Measurements from ENCODE around the gene ZBTB25. TPM values are rescaled to one million over a fixed set of nuclear protein-coding genes. Genes with fewer than 3 reads are reported as not detected.

Gene ZBTB25
- total RNA-seq, 1 experiment from 2014 or later: 6.0 TPM

GRCh38 chr14:64488590-64489099 is 15.0 kb downstream of the ZBTB25 start:
- no peak for DNase-seq (ENCODE audit: low read depth)

GRCh38 chr14:64478634-64479250 is 24.9 kb downstream of the ZBTB25 start:
- DNase-seq (ENCODE audit: low read depth): no peak

GRCh38 chr14:64476438-64476837 is 27.2 kb downstream of the ZBTB25 start:
- DNase-seq (ENCODE audit: low read depth): no peak

GRCh38 chr14:64475585-64476273 is 27.9 kb downstream of the ZBTB25 start:
- DNase-seq (ENCODE audit: low read depth): no peak

DNA sequence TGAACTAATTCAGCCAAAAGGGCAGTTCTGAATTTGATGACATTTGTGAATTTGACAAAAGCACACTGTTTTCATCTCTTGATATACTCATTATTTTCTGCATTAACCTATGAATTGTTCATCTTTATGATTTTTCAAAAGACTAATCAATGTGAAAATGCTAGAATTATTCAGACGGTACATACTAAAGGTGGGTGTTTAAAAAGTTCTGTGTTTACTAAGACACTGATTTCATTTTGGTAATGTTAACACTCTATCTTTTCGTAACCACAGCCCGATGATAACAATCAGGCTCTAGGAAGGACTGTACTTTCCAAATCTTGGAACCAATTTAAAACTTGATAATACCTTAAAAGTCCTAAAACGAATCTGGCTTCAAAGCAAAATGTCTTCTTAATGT is 28.9 kb downstream of the ZBTB25 start:
- DNase-seq (ENCODE audit: low read depth): no peak

- no peak for DNase-seq (ENCODE audit: low read depth)
Observed at GRCh38 chr14:64474041-64474440, 29.6 kb downstream of the ZBTB25 start.

- DNase-seq (ENCODE audit: low read depth): no peak
Observed at GRCh38 chr14:64468451-64468850, 35.2 kb downstream of the ZBTB25 start.

GRCh38 chr14:64467566-64467965 is 36.1 kb downstream of the ZBTB25 start:
- DNase-seq (ENCODE audit: low read depth): no peak

GRCh38 chr14:64467101-64467500 is 36.5 kb downstream of the ZBTB25 start:
- DNase-seq (ENCODE audit: low read depth): no peak

GRCh38 chr14:64465831-64466554 is 37.6 kb downstream of the ZBTB25 start:
- peak; percentile 26 for DNase-seq (ENCODE audit: low read depth)

DNA sequence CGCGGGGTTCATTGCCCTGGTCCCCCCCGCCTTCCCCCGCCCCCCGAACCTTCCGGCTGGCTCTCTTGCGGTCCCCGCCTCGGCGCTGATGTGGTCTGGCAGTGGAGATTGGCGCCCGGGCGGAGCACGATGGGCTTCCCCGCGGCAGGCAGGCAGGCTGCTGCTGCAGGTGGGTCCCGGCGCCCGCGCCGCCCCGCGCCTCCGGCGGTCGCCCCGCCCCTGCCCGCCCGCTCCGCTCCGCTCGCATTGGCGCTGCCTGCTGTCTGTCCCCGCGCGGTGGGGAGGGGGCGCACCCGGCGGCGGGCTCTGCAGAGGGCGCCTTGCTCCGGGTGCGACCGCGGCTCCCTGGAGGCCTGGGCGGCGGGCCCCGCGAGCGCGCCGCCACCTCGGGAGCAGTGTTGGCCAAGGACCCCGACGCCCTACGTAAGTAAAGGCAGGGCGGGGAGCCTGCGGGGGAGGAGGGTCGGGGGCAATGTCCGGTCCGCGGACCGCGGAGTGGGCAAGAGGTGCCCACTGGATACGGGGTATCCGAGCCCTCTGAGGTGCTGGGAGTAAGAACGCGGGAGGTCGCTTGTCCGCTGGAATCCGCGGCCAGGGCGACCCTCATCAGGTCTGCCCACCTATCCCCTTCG is 38.3 kb downstream of the ZBTB25 start, which contains the start of gene AKAP5:
TSS of gene AKAP5 (plus strand) at position 309 of the 632 bp plus-strand sequence. CDS start 2,896 bp downstream, outside the sequence.
- DNase-seq (ENCODE audit: low read depth): peak; percentile 10

GRCh38 chr14:64464651-64465050 is 39.0 kb downstream of the ZBTB25 start:
- DNase-seq (ENCODE audit: low read depth): no peak

DNA sequence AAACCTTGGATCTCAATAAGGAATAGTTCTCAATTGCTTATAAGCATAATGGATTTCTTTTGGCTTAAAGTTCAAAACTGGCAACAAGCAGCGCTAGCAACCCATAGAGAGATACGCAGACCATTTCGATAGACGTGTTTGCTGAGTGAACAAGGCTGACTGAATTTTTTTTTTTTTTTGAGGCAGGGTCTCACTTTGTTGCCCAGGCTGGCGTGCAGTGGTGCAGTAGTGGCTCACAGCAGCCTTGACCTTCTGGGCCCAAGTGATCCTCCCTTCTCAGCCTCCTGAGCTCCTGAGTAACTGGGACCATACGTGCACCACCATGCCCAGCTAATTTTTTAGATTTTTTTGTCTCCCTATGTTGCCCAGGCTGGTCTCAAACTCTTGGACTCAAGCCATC is 39.8 kb downstream of the ZBTB25 start:
- no peak for DNase-seq (ENCODE audit: low read depth)

GRCh38 chr14:64463195-64463594 is 40.4 kb downstream of the ZBTB25 start:
- DNase-seq (ENCODE audit: low read depth): no peak

- DNase-seq (ENCODE audit: low read depth): no peak
Observed at GRCh38 chr14:64461221-64461620, 42.4 kb downstream of the ZBTB25 start.

GRCh38 chr14:64459405-64460136 is 44.1 kb downstream of the ZBTB25 start:
- no peak for DNase-seq (ENCODE audit: low read depth)

- no peak for DNase-seq (ENCODE audit: low read depth)
Observed at GRCh38 chr14:64454671-64455070, 49.0 kb downstream of the ZBTB25 start.

GRCh38 chr14:64450255-64450654 is 53.4 kb downstream of the ZBTB25 start:
- no peak for DNase-seq (ENCODE audit: low read depth)

DNA sequence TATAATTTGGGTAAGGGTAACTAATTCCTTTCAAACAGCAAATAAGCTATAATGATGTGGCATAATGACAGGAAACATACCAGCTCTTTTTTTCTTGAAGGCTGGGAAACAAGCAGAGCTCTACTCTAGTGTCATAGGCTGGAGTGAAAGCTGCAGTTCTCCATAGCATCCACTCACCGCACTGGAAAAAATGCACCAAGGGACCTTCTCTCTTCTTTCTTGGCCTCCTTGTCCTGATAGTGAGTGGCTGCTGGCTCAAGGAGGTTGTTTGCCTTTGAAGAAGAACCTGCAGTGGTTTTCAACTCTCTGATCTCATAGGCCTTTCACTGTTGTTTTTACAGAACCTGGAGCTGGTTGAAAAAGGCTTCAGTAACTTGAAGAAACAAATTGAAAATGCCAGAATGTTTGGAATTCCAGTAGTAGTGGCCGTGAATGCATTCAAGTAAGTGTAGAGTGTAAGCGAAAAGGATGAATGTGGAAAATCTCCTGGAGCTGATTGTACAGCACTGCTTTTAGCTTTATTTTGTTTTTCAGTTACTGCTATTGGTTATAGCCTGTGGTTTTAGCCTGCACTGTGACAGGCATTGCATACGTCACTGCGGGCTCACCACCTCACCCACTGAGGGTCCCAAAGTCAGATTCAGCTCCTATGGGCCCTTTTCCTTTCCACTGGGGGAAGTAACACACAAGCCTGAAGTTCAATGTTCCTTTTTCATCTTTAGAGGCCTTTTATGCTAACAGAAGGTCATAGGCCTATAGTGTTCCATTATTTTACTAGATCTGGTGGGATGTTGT is 55.6 kb downstream of the ZBTB25 start:
- DNase-seq (ENCODE audit: low read depth): no peak
